HepG2 (cell line): ENCODE results near the gene FGF18. TPM values are rescaled to one million over a fixed set of nuclear protein-coding genes. Genes with fewer than 3 reads are reported as not detected.

Experiments used
- CREB1 ChIP-seq, 2 experiments: fragments of 450-650 bp in 1 of 2; IDR thresholded peaks; 2 replicates each; pipeline ENCODE4 v1.6.1; 2016 to 2017; ENCODE audit warnings: control low read depth in 1 of 2, mild to moderate bottlenecking in 1 of 2, missing compliant biosample characterization in 1 of 2, missing genetic modification characterization in 1 of 2
- ETV6 ChIP-seq: sonication (generic); formaldehyde crosslinking; conservative IDR thresholded peaks from 2 replicates; pipeline ENCODE4 v1.4.0; 2020; ENCODE audit warnings: missing genetic modification reagents
- HMGA1 ChIP-seq: sonication (generic); formaldehyde crosslinking; conservative IDR thresholded peaks from 2 replicates; pipeline ENCODE4 v1.4.0; 2020; ENCODE audit warnings: missing genetic modification reagents
- KAT7 ChIP-seq: IDR thresholded peaks from 2 replicates; pipeline ENCODE4 v1.6.1; 2018; ENCODE audit warnings: borderline replicate concordance, missing compliant biosample characterization
- KDM3A ChIP-seq: IDR thresholded peaks from 2 replicates; pipeline ENCODE4 v1.6.1; 2018; ENCODE audit warnings: low read depth, missing compliant biosample characterization
- KLF12 ChIP-seq: sonication (generic); formaldehyde crosslinking; IDR thresholded peaks from 2 replicates; pipeline ENCODE4 v1.4.0; 2020; ENCODE audit warnings: missing genetic modification reagents, borderline replicate concordance
- KMT2A ChIP-seq: sonication (generic); formaldehyde crosslinking; IDR thresholded peaks from 2 replicates; pipeline ENCODE4 v1.4.0; 2020; ENCODE audit warnings: missing genetic modification reagents
- KMT2B ChIP-seq: IDR thresholded peaks from 2 replicates; pipeline ENCODE4 v1.6.1; 2016; ENCODE audit warnings: missing genetic modification reagents, missing compliant biosample characterization
- MAFF ChIP-seq: IDR thresholded peaks from 2 replicates; pipeline ENCODE4 v1.6.1; 2011; ENCODE audit warnings: low read depth, low read length, improper control_type of control experiment
- MXD4 ChIP-seq: IDR thresholded peaks from 2 replicates; pipeline ENCODE4 v1.6.1; 2016; ENCODE audit warnings: mild to moderate bottlenecking, missing biosample characterization, missing genetic modification reagents
- PAF1 ChIP-seq: IDR thresholded peaks from 2 replicates; pipeline ENCODE4 v1.6.1; 2016; ENCODE audit warnings: missing genetic modification reagents, missing compliant biosample characterization
- PHF5A ChIP-seq: IDR thresholded peaks from one replicate; pipeline ENCODE4 v1.6.1; 2018; ENCODE audit warnings: low read depth, missing genetic modification reagents; ENCODE audit not compliant: unreplicated experiment
- POLR2A ChIP-seq, 2 experiments: IDR thresholded peaks; 2 replicates each; pipeline ENCODE4 v1.6.1; 2011; ENCODE audit warnings: low read depth in 2 of 2, low read length in 2 of 2, mild to moderate bottlenecking in 1 of 2, moderate library complexity in 1 of 2; ENCODE audit not compliant: insufficient read depth in 1 of 2
- SATB2 ChIP-seq: sonication (generic); formaldehyde crosslinking; IDR thresholded peaks from 2 replicates; pipeline ENCODE4 v1.5.0; 2020; ENCODE audit warnings: missing genetic modification reagents
- SMAD1 ChIP-seq: sonication (generic); formaldehyde crosslinking; IDR thresholded peaks from 2 replicates; pipeline ENCODE4 v1.4.0; 2020; ENCODE audit warnings: missing genetic modification reagents, low read depth, mild to moderate bottlenecking, borderline replicate concordance
- SNRNP70 ChIP-seq: fragments of 200-400 bp; formaldehyde crosslinking; IDR thresholded peaks from 2 replicates; pipeline ENCODE4 v1.6.1; 2017; ENCODE audit warnings: mild to moderate bottlenecking, low read depth, low read length, moderate library complexity
- TBL1XR1 ChIP-seq: fragments of 150-350 bp; IDR thresholded peaks from 2 replicates; pipeline ENCODE4 v1.6.1; 2014; ENCODE audit warnings: borderline replicate concordance, low read length; ENCODE audit not compliant: partially characterized antibody
- ZC3H13 ChIP-seq: sonication (generic); formaldehyde crosslinking; IDR thresholded peaks from 2 replicates; pipeline ENCODE4 v1.8.1; 2023; ENCODE audit warnings: mild to moderate bottlenecking, missing genetic modification reagents, moderate library complexity
- ZNF232 ChIP-seq: sonication (generic); formaldehyde crosslinking; IDR thresholded peaks from 2 replicates; pipeline ENCODE4 v1.4.0; 2020; ENCODE audit warnings: missing genetic modification reagents, borderline replicate concordance
- ZNF660 ChIP-seq: sonication (generic); formaldehyde crosslinking; IDR thresholded peaks from 2 replicates; pipeline ENCODE4 v1.5.1; 2020; ENCODE audit warnings: mild to moderate bottlenecking, low read depth, missing genetic modification reagents, borderline replicate concordance
- ZNF772 ChIP-seq: sonication (generic); formaldehyde crosslinking; IDR thresholded peaks from 2 replicates; pipeline ENCODE4 v1.5.0; 2020; ENCODE audit warnings: mild to moderate bottlenecking, missing genetic modification reagents
- ZNF841 ChIP-seq: sonication (generic); formaldehyde crosslinking; IDR thresholded peaks from 2 replicates; pipeline ENCODE4 v1.8.1; 2023; ENCODE audit warnings: missing genetic modification reagents, borderline replicate concordance
- ZSCAN31 ChIP-seq: sonication (generic); formaldehyde crosslinking; IDR thresholded peaks from 2 replicates; pipeline ENCODE4 v1.5.0; 2020; ENCODE audit warnings: low read depth, mild to moderate bottlenecking, missing genetic modification reagents
- polyA plus RNA-seq, 8 experiments: library from polyadenylated mRNA; depleted of rRNA in 3 of 8; stranded (reverse) in 7 of 8; unstranded in 1 of 8; fragments of >200 nt; fragmentation: Illumina TruSeq in 4 of 8; extraction: Trizol in 4 of 8; gene quantifications; 2 replicates each; pipeline versions ENCODE4 v1.2.1 to v1.2.3, GENCODE V29; 2011 to 2016; ENCODE audit warnings: low read depth in 4 of 8, missing spikeins in 1 of 8, mixed read lengths in 1 of 8; ENCODE audit not compliant: insufficient read depth in 1 of 8
- total RNA-seq, 5 experiments: library from RNA; depleted of rRNA; stranded (reverse); fragments of >200 nt; fragmentation: Illumina TruSeq; extraction: Trizol; gene quantifications; 2 replicates each; pipeline ENCODE4 v1.2.3, GENCODE V29; 2016; ENCODE audit warnings: low read depth in 1 of 5
- TF ChIP-seq, protein P1 (sequence below): IDR thresholded peaks from 2 replicates; pipeline ENCODE4 v1.6.1; 2012; ENCODE audit warnings: low read depth, low read length, improper control_type of control experiment
- TF ChIP-seq, protein P2 (sequence below): sonication (generic); formaldehyde crosslinking; IDR thresholded peaks from 2 replicates; pipeline ENCODE4 v1.4.0; 2020; ENCODE audit warnings: mild to moderate bottlenecking, missing genetic modification reagents
- TF ChIP-seq, protein P3 (sequence below): sonication (generic); formaldehyde crosslinking; IDR thresholded peaks from 2 replicates; pipeline ENCODE4 v1.5.0; 2020; ENCODE audit warnings: mild to moderate bottlenecking, missing genetic modification reagents, borderline replicate concordance

FGF18 gene
- total and polyA plus RNA-seq, 2 of the 13 experiments (the other 11 are each of a cell fraction or from before 2014, with no cell fraction given) = not detected

DNA sequence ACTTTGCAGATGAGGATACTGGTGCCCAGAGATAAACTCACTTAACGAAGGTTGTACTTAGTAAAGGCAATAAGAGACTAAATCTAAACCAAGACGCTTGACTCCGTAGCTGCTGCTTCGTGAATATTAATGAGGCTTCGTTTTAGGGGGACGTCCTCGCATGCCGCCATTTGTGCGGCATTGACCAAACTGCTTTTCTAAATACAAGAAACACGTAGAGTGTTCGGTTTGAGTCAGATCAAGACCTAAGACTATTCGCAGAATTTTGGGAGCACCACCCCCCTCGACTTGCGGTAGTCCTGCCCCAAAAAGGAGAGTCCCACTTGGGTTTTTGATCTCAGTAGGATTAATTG is 30.7 kb upstream of the FGF18 start (continued):
- TF ChIP-seq ZNF772 (CRISPR knock-in tag) (no peak), KMT2A (CRISPR knock-in tag) (no peak), ZNF841 (CRISPR knock-in tag) (no peak), SNRNP70 (no peak), CREB1 (IDR thresholded peaks at IDR 0.05) (no peak), CREB1 (CRISPR knock-in tag; IDR thresholded peaks at IDR 0.05) (no peak), MAFF (no peak), ZNF232 (CRISPR knock-in tag) (no peak), ETV6 (no peak), KMT2B (CRISPR knock-in tag) (no peak), MXD4 (CRISPR knock-in tag) (no peak), KDM3A (CRISPR knock-in tag) (no peak), ZNF660 (CRISPR knock-in tag) (no peak; the same call in 1 of the 2 replicates), SMAD1 (CRISPR knock-in tag) (no peak), KAT7 (CRISPR knock-in tag) (no peak), ZSCAN31 (CRISPR knock-in tag) (no peak), HMGA1 (CRISPR knock-in tag) (no peak), PHF5A (CRISPR knock-in tag) (no peak), TBL1XR1 (no peak), POLR2A (IDR thresholded peaks at IDR 0.05; ENCODE audit: insufficient read depth in 1 of 2, low read depth in 2 of 2, low read length in 2 of 2) (no peak), KLF12 (CRISPR knock-in tag) (0 out of 2 replicates have a peak, but pooled peaks have one; percentile 22), SATB2 (CRISPR knock-in tag) (no peak), PAF1 (CRISPR knock-in tag) (0 out of 2 replicates have a peak, but pooled peaks have one; percentile 6), ZC3H13 (CRISPR knock-in tag) (no peak)
- TF ChIP-seq, protein P1, sequence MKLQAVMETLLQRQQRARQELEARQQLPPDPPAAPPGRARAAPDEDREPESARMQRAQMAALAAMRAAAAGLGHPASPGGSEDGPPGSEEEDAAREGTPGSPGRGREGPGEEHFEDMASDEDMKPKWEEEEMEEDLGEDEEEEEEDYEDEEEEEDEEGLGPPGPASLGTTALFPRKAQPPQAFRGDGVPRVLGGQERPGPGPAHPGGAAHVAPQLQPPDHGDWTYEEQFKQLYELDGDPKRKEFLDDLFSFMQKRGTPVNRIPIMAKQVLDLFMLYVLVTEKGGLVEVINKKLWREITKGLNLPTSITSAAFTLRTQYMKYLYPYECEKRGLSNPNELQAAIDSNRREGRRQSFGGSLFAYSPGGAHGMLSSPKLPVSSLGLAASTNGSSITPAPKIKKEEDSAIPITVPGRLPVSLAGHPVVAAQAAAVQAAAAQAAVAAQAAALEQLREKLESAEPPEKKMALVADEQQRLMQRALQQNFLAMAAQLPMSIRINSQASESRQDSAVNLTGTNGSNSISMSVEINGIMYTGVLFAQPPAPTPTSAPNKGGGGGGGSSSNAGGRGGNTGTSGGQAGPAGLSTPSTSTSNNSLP = no peak
- TF ChIP-seq, protein P2, sequence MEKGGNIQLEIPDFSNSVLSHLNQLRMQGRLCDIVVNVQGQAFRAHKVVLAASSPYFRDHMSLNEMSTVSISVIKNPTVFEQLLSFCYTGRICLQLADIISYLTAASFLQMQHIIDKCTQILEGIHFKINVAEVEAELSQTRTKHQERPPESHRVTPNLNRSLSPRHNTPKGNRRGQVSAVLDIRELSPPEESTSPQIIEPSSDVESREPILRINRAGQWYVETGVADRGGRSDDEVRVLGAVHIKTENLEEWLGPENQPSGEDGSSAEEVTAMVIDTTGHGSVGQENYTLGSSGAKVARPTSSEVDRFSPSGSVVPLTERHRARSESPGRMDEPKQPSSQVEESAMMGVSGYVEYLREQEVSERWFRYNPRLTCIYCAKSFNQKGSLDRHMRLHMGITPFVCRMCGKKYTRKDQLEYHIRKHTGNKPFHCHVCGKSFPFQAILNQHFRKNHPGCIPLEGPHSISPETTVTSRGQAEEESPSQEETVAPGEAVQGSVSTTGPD = no peak
- TF ChIP-seq, protein P3, sequence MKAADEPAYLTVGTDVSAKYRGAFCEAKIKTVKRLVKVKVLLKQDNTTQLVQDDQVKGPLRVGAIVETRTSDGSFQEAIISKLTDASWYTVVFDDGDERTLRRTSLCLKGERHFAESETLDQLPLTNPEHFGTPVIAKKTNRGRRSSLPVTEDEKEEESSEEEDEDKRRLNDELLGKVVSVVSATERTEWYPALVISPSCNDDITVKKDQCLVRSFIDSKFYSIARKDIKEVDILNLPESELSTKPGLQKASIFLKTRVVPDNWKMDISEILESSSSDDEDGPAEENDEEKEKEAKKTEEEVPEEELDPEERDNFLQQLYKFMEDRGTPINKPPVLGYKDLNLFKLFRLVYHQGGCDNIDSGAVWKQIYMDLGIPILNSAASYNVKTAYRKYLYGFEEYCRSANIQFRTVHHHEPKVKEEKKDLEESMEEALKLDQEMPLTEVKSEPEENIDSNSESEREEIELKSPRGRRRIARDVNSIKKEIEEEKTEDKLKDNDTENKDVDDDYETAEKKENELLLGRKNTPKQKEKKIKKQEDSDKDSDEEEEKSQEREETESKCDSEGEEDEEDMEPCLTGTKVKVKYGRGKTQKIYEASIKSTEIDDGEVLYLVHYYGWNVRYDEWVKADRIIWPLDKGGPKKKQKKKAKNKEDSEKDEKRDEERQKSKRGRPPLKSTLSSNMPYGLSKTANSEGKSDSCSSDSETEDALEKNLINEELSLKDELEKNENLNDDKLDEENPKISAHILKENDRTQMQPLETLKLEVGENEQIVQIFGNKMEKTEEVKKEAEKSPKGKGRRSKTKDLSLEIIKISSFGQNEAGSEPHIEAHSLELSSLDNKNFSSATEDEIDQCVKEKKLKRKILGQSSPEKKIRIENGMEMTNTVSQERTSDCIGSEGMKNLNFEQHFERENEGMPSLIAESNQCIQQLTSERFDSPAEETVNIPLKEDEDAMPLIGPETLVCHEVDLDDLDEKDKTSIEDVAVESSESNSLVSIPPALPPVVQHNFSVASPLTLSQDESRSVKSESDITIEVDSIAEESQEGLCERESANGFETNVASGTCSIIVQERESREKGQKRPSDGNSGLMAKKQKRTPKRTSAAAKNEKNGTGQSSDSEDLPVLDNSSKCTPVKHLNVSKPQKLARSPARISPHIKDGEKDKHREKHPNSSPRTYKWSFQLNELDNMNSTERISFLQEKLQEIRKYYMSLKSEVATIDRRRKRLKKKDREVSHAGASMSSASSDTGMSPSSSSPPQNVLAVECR (CRISPR knock-in tag) = no peak
